ENCODE results near the gene HOXD4.

The HOXD4 gene

DNA sequence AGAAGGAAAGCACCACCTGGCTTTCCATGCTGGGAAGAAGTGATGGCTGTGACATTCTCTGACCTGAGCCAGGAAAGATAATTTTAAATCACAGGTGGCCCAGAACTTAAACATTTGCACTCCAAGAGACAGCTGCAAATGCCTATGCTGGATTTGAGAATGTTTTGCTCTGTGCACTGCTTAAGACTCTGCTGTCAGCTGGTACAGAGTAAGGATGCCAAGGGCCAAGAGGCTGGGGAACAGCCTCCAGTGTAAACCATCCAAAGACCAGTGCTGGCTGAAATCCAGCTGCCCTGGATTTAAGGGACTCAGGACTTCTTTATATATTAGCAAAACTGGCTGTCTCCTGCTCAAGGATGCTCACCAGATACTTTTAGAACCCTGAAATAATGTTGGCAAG lies 18.0 kb upstream of the HOXD4 start:
- H3K79me2 ChIP-seq (ENCODE audit: control insufficient read depth, low read length), result no peaks in the 10 kb centered on the region
- H3K9me2 ChIP-seq (replicated peaks; ENCODE audit: control insufficient read depth, low read length), result no peaks in the 10 kb centered on the region
- H3K27me3 ChIP-seq (ENCODE audit: control insufficient read depth, low read length), result peaks cover 8% of the 10 kb centered on the region; the same call in 1 of the 2 replicates
- no peak overlapping the region for H3K4me2 ChIP-seq (ENCODE audit: low read length)
- no peak overlapping the region for H3K4me3 ChIP-seq (ENCODE audit: low read length)
- no peaks in the 10 kb centered on the region for H4K20me1 ChIP-seq (ENCODE audit: control insufficient read depth, insufficient read depth, low read depth, low read length)
- no peaks in the 10 kb centered on the region for H3F3A ChIP-seq (ENCODE audit: control insufficient read depth, insufficient read depth)
- TF ChIP-seq, protein P1, sequence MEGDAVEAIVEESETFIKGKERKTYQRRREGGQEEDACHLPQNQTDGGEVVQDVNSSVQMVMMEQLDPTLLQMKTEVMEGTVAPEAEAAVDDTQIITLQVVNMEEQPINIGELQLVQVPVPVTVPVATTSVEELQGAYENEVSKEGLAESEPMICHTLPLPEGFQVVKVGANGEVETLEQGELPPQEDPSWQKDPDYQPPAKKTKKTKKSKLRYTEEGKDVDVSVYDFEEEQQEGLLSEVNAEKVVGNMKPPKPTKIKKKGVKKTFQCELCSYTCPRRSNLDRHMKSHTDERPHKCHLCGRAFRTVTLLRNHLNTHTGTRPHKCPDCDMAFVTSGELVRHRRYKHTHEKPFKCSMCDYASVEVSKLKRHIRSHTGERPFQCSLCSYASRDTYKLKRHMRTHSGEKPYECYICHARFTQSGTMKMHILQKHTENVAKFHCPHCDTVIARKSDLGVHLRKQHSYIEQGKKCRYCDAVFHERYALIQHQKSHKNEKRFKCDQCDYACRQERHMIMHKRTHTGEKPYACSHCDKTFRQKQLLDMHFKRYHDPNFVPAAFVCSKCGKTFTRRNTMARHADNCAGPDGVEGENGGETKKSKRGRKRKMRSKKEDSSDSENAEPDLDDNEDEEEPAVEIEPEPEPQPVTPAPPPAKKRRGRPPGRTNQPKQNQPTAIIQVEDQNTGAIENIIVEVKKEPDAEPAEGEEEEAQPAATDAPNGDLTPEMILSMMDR (IDR thresholded peaks at IDR 0.05; ENCODE audit: low read depth, low read length, poor library complexity, severe bottlenecking), result no peak
- no peak for TF ChIP-seq EZH2phosphoT487 (IDR thresholded peaks at IDR 0.05; ENCODE audit: borderline replicate concordance, low read length)
- no peaks in the 10 kb centered on the region for H3K4me1 ChIP-seq (ENCODE audit: control insufficient read depth, low read length)
- no peaks in the 10 kb centered on the region for H3K36me3 ChIP-seq (ENCODE audit: control insufficient read depth, low read length)
- H3K9me3 ChIP-seq (ENCODE audit: control insufficient read depth, insufficient read depth, low read length), result no peaks in the 10 kb centered on the region
- H3K27ac ChIP-seq (ENCODE audit: low read depth, low read length), result no peak overlapping the region

- H4K20me1 ChIP-seq (ENCODE audit: control insufficient read depth, insufficient read depth, low read depth, low read length), result no peaks in the 10 kb centered on the region
- no peaks in the 10 kb centered on the region for H3K9me3 ChIP-seq (ENCODE audit: control insufficient read depth, insufficient read depth, low read length)
- peaks cover 8% of the 10 kb centered on the region; the same call in 1 of the 2 replicates for H3K27me3 ChIP-seq (ENCODE audit: control insufficient read depth, low read length)
- no peaks in the 10 kb centered on the region for H3K4me1 ChIP-seq (ENCODE audit: control insufficient read depth, low read length)
- no peaks in the 10 kb centered on the region for H3K9me2 ChIP-seq (replicated peaks; ENCODE audit: control insufficient read depth, low read length)
- no peak overlapping the region for H3K4me3 ChIP-seq (ENCODE audit: low read length)
- TF ChIP-seq, protein P1 (IDR thresholded peaks at IDR 0.05; ENCODE audit: low read depth, low read length, poor library complexity, severe bottlenecking), result no peak
- no peak for TF ChIP-seq EZH2phosphoT487 (IDR thresholded peaks at IDR 0.05; ENCODE audit: borderline replicate concordance, low read length)
- no peak overlapping the region for H3K4me2 ChIP-seq (ENCODE audit: low read length)
- no peaks in the 10 kb centered on the region for H3K36me3 ChIP-seq (ENCODE audit: control insufficient read depth, low read length)
- H3K79me2 ChIP-seq (ENCODE audit: control insufficient read depth, low read length), result no peaks in the 10 kb centered on the region
- H3K27ac ChIP-seq (ENCODE audit: low read depth, low read length), result no peak overlapping the region
- no peaks in the 10 kb centered on the region for H3F3A ChIP-seq (ENCODE audit: control insufficient read depth, insufficient read depth)
These were observed 17.3 kb upstream of the HOXD4 start for GRCh38 chr2:176134035-176134434.

- Histone ChIP-seq H3K9me3 (ENCODE audit: control insufficient read depth, insufficient read depth, low read length) (no peaks in the 10 kb centered on the region), H3K27ac (ENCODE audit: low read depth, low read length) (no peak overlapping the region), H3K27me3 (ENCODE audit: control insufficient read depth, low read length) (peaks cover 8% of the 10 kb centered on the region; the same call in 1 of the 2 replicates), H4K20me1 (ENCODE audit: control insufficient read depth, insufficient read depth, low read depth, low read length) (no peaks in the 10 kb centered on the region), H3K4me1 (ENCODE audit: control insufficient read depth, low read length) (no peaks in the 10 kb centered on the region), H3F3A (ENCODE audit: control insufficient read depth, insufficient read depth) (no peaks in the 10 kb centered on the region), H3K9me2 (replicated peaks; ENCODE audit: control insufficient read depth, low read length) (no peaks in the 10 kb centered on the region), H3K79me2 (ENCODE audit: control insufficient read depth, low read length) (no peaks in the 10 kb centered on the region), H3K36me3 (ENCODE audit: control insufficient read depth, low read length) (no peaks in the 10 kb centered on the region), H3K4me3 (ENCODE audit: low read length) (no peak overlapping the region), H3K4me2 (ENCODE audit: low read length) (no peak overlapping the region)
- no peak for TF ChIP-seq EZH2phosphoT487 (IDR thresholded peaks at IDR 0.05; ENCODE audit: borderline replicate concordance, low read length)
- TF ChIP-seq, protein P1 (IDR thresholded peaks at IDR 0.05; ENCODE audit: low read depth, low read length, poor library complexity, severe bottlenecking), result no peak
These were observed 16.3 kb upstream of the HOXD4 start for GRCh38 chr2:176135035-176135440.
